K562 (cell line): ENCODE measurements around the gene CAPN7. TPM values are rescaled to one million over a fixed set of nuclear protein-coding genes. Genes with fewer than 3 reads are reported as not detected.

Source experiments
- CBX2 ChIP-seq: fragments of 200-600 bp; sonication (generic); IDR thresholded peaks from one replicate; pipeline ENCODE4 v1.6.1; 2012; ENCODE audit warnings: mild to moderate bottlenecking, low read length, inconsistent platforms; ENCODE audit not compliant: insufficient read depth, poor library complexity, severe bottlenecking
- HEY1 ChIP-seq: fragments of 250-450 bp; sonication (Bioruptor Pico); IDR thresholded peaks from 2 replicates; pipeline ENCODE4 v1.5.0; 2020; ENCODE audit warnings: mild to moderate bottlenecking, moderate library complexity, borderline replicate concordance
- RERE ChIP-seq: sonication (generic); formaldehyde crosslinking; IDR thresholded peaks from 2 replicates; pipeline ENCODE4 v1.8.0; 2023; ENCODE audit warnings: missing genetic modification reagents, mild to moderate bottlenecking, borderline replicate concordance
- SLC30A9 ChIP-seq: fragments of 250-450 bp; sonication (Bioruptor Pico); IDR thresholded peaks from 2 replicates; pipeline ENCODE4 v1.8.0; 2022; ENCODE audit warnings: mild to moderate bottlenecking, moderate library complexity
- SMAD2 ChIP-seq: fragments of 150-350 bp; IDR thresholded peaks from 2 replicates; pipeline ENCODE4 v1.6.1; 2014; ENCODE audit warnings: low read depth, mild to moderate bottlenecking, low read length
- ZKSCAN3 ChIP-seq: fragments of 250-450 bp; sonication (Bioruptor Pico); IDR thresholded peaks from 2 replicates; pipeline ENCODE4 v1.4.0; 2020
- polyA plus RNA-seq, 8 experiments: library from polyadenylated mRNA; depleted of rRNA in 4 of 8; stranded (reverse) in 5 of 8; unstranded in 3 of 8; fragments of >200 nt; fragmentation: Nextera tagmentation in 2 of 8; fragmentation: Illumina TruSeq in 1 of 8; extraction: Ambion mirVana in 2 of 8; extraction: Trizol in 1 of 8; gene quantifications; 2 replicates each; pipeline versions ENCODE4 v1.2.1 to v1.2.3, GENCODE V29; 2011 to 2014; ENCODE audit warnings: inconsistent platforms in 1 of 8, missing spikeins in 1 of 8
- total RNA-seq, 7 experiments: library from RNA; depleted of rRNA in 6 of 7; stranded (reverse); fragments of >200 nt in 6 of 7; fragmentation: Illumina TruSeq in 2 of 7; extraction: Trizol in 2 of 7; gene quantifications; 2 replicates each; pipeline versions ENCODE4 v1.2.1 to v1.2.3, GENCODE V29; 2011 to 2021; ENCODE audit warnings: low replicate concordance in 1 of 7
- TF ChIP-seq, protein P1 (sequence below): conservative IDR thresholded peaks from 2 replicates; pipeline ENCODE4 v1.6.1; 2011; ENCODE audit warnings: low read depth, mild to moderate bottlenecking, low read length; ENCODE audit not compliant: control insufficient read depth

The CAPN7 gene
- total and polyA plus RNA-seq, 9 of the 15 experiments (the other 6 are each of a cell fraction or from before 2014, with no cell fraction given) = 6.5 to 42.7 (median 32.7) TPM

DNA sequence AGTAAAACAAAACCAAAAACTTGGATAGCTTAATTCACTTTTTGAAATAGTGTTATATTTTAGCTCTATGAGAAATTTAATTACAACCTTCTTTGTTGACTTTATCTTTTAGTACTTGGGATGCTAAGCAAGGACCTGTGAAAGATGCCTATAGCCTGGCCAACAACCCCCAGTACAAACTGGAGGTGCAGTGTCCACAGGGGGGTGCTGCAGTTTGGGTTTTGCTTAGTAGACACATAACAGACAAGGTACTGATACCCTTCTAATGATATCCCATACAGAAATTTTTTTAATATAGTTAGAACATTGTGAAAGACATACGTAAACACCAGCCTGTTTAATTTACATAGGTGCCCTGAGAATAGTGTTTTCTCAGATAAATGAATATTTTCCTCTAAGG, 35.3 kb downstream of the CAPN7 start (continued):
- TF ChIP-seq RERE (CRISPR knock-in tag) (no peak), SMAD2 (no peak), SLC30A9 (CRISPR knock-in tag) (no peak), ZKSCAN3 (CRISPR knock-in tag) (no peak), CBX2 (no peak), HEY1 (CRISPR knock-in tag) (no peak)
- TF ChIP-seq, protein P1, sequence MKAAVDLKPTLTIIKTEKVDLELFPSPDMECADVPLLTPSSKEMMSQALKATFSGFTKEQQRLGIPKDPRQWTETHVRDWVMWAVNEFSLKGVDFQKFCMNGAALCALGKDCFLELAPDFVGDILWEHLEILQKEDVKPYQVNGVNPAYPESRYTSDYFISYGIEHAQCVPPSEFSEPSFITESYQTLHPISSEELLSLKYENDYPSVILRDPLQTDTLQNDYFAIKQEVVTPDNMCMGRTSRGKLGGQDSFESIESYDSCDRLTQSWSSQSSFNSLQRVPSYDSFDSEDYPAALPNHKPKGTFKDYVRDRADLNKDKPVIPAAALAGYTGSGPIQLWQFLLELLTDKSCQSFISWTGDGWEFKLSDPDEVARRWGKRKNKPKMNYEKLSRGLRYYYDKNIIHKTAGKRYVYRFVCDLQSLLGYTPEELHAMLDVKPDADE = no peak
